ENCODE results near the gene ROPN1. TPM values are rescaled to one million over a fixed set of nuclear protein-coding genes. Genes with fewer than 3 reads are reported as not detected.

Gene ROPN1
- total RNA-seq, result not detected in 2 replicates

DNA sequence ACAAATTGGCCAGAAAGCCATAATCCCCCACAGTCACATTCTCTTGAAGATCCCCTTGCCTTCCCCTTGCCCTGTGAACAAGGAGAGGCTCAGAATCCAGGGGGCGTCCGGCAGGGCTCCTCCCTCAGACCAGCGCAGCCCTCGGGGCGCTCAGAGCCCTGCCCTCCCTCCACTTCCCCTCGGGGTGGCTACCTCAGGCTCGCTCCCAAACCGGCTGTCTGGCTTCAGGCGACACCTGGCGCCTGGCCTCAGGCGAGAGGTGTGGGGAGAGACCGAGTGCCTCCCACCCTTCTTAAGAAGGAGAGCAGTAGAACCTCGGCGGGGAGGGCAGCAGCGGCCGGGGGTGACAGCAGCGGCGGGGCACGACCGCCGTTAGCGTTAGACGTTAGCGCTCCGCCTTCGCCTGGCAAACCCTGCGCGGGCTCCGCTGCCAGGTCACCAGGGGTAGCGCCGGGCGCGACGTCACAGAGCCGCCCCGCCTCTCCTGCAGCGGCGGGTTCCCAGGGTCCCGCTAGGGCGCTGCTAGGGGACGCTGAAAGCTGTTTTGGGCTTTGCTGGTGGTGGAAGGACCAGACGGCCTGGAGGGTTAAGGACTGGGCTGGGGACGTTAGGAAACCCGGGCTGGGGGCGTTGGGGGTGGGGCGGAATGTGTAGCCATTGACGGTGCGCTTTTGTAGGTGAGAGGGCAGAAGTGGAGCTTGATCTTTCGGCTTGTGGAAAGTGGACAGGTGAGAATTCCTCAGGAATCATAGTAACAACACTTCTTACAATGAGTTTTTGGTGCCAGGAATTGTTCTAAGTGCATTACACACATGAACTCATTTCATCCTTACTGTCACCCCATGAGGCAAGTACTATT is at the start of gene ROPN1:
ROPN1 (minus strand) TSS at position 395 of the 859 bp plus-strand sequence. CDS start 11,643 bp downstream, outside the sequence.

DNA sequence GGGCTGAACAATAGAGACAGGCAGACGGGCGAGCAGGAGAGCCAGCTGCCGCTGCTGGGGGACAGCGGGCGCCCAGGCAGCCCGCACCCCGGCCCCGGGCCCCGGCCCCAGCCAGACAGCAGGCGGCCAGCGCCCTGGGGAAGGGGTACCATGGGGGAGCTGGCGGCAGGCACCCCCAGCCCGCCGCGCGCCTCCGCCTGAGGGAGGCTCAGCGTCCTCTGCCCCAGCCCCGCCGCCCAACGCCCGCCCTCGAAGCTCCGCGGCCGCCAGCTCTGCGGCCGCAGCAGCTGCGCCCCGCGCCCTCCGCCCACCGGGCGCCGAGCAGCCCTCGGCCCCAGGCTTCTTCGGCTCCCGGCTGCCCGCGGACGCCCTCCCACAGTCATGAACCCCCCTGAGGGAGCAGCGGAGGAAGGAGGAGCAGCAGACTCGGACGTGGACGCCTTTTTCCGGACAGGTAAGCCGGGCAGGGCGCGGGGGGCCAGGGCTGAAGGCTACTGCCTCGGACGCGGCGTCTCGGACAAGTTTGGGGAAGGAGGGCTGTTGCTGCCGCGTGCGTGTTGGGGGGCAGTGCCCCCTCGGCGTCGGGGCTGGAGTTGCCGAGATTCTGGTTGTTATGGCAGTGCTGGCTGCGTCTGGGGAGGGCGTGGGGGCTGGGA is 41.6 kb upstream of the ROPN1 start, which contains the start of gene KALRN:
KALRN (plus strand) TSS at position 10 of the 656 bp plus-strand sequence.

GRCh38 chr3:123960781-123961507 is 31.0 kb downstream of the ROPN1 start, which contains the start of gene CCDC14:
Gene CCDC14 (minus strand): TSS chr3:123961229. CDS start chr3:123961173, 56 bp downstream.

Other genes starting within 250 kb of the ROPN1 start
- gene MYLK, start 107.8 kb downstream of the ROPN1 start, total RNA-seq, result 98.6 and 155 TPM in 2 replicates
- 18.4 and 27.2 TPM in 2 replicates for gene CCDC14, start 30.9 kb downstream of the ROPN1 start, total RNA-seq
- 5.2 and 9.8 TPM in 2 replicates for gene KALRN, start 41.2 kb upstream of the ROPN1 start, total RNA-seq